ENCODE data around the gene CD48.
"Not testable (repeated sequence)": the region's sequence is repeated elsewhere in the genome, so short reads cannot be mapped to it uniquely, and the experiment has no call there.

Gene CD48

GRCh38 chr1:160741612-160742348 is 30.2 kb upstream of the CD48 start:
- peak; percentile 22 for DNase-seq (ENCODE audit: low spot score)

- no peak for DNase-seq (ENCODE audit: low spot score)
These were observed 29.5 kb upstream of the CD48 start for GRCh38 chr1:160741092-160741501.

- no peak for DNase-seq (ENCODE audit: low spot score)
These were observed 28.6 kb upstream of the CD48 start for GRCh38 chr1:160740133-160740688.

DNA sequence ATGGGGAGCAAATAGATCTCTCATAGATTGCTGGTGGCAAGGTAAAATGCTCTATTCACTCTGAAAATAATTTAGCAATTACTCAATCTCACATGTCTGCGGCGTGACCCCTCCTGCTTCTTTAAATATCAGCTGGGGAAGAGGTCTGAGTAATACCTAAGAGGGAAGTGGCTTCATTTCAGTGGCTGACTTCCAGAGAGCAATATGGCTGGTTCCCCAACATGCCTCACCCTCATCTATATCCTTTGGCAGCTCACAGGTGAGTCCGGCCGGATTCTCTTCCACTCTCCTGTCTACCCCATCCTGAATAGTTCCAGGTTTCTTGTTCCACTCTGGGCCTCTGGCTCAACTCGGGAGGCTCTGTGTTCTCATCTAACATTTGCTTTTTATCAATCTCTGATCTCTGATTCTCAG is 27.5 kb upstream of the CD48 start, which contains the start of gene SLAMF7:
Gene SLAMF7, plus strand, starts transcription at position 150 of the 414 bp plus-strand sequence. Its CDS starts 55 bp downstream, at position 205.
- no peak for DNase-seq (ENCODE audit: low spot score)

DNA sequence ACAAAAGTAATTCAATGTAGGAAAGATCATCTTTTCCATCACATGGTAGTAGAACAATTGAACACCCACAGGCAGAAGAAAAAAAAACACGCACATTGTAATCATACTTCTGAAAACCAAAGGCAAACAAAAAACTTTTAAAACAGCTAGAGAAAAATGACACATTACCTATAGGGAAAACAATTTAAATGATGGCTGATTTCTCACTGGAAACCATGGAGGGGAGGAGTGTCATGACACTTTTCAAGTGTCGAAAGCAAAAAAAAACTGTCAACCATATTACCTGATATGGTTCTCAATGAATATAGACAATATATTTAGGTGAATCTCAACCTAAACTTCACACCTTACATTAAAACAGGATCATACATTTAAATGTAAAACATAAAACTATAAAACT is 26.6 kb upstream of the CD48 start:
- no peak for DNase-seq (ENCODE audit: low spot score)

DNA sequence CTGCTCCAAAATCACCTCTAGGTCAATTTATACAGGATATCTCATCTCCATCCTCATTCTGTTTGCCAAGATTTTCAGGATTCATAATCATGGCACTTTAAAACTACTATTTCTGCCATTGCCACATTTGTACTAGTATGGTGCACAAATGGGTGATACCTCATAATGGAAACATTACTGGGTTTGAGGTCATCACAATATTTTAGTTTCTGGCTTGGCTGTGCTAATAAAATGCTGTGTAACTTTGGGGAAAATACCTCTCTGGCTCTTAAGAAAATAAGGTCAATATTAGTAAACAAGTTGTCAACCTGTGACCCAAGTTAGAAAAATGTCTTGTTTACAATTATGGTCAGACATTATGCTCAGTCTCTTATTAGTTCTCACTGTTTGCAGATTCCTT is 22.7 kb upstream of the CD48 start:
- DNase-seq (ENCODE audit: low spot score): no peak

GRCh38 chr1:160733898-160734297 is 22.3 kb upstream of the CD48 start:
- DNase-seq (ENCODE audit: low spot score): no peak

DNA sequence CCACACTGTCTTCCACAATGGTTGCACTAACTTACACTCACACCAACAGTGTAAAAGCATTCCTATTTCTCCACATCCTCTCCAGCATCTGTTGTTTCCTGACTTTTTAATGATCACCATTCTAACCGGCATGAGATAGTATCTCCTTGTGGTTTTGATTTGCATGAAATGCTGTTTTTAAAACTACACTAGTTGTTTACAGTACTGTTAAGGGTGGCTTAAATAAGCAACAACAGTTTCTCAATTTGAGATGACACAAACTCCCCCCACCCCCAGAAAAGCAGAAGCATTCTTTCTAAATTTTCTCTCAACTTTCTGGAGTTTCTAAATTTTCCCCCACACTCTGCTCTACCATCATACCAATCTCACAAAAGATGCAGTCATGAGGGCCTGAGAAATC is 20.4 kb upstream of the CD48 start:
- no peak for DNase-seq (ENCODE audit: low spot score)

GRCh38 chr1:160731564-160731963 is 19.9 kb upstream of the CD48 start:
- not testable (repeated sequence) for DNase-seq (ENCODE audit: low spot score)

- no peak for DNase-seq (ENCODE audit: low spot score)
These were observed 15.7 kb upstream of the CD48 start for GRCh38 chr1:160727316-160727640.

DNA sequence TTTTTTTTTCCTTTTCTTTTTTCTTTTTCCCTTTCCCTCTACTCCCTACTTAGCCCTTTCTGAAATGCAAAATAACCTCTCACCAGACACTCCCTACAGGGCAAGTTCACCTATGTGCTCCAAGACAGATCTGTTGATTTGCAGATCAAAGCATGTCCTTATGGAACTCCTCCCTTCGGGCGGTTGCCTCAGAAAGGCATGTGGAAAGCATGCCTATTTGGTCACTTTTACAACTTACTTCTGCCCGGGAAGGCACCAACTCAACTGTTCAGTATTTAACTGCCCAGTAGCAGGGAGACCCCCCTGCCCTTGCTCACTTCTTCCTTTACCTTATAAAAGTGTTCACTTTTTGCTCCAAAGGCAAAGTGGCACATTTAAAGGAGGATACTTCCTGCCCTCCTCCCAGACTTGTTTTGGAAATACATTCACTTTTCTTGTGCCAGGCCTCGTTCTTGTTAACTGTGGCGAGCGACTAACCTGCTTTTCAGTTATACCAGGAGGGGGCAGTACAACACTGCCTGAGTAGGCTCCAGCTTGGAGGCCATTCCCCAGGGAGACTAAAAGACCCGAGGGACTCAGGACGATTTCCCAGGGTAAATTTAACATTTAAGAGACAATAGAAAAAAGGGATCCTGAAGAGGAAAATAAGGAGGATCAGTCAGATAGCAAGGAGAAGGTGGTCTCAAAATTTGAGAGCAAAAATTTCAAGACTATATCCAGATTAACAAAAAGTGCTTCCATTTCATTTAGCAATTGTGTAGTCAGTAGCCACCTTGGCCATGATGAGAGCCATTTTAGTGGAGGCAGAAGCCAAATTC is 15.1 kb upstream of the CD48 start:
- peak; percentile 83 for DNase-seq (ENCODE audit: low spot score)

GRCh38 chr1:160726114-160726497 is 14.5 kb upstream of the CD48 start:
- no peak for DNase-seq (ENCODE audit: low spot score)

GRCh38 chr1:160724465-160725242 is 13.0 kb upstream of the CD48 start:
- no peak for DNase-seq (ENCODE audit: low spot score)

- no peak for DNase-seq (ENCODE audit: low spot score)
These were observed 11.7 kb upstream of the CD48 start for GRCh38 chr1:160723332-160723731.

DNA sequence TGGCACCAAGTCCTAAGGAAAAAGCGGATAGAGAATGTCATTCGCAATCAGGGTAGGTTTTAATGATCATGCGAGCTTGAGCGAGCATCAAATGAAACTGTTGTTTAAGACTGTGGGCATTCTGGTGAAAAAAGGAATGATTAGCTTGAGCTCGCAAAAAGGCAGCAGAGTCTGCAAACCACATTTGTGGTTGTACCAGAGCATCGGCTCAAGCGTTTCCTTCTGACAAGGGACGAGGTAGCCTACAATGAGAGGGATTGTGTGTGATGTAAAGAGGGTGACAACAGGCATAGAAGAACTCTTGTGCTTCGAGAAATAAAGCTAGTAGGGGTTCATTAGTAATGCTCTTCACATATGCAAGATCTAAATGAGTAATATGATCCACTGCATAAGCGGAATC is 11.1 kb upstream of the CD48 start:
- DNase-seq (ENCODE audit: low spot score): no peak

DNA sequence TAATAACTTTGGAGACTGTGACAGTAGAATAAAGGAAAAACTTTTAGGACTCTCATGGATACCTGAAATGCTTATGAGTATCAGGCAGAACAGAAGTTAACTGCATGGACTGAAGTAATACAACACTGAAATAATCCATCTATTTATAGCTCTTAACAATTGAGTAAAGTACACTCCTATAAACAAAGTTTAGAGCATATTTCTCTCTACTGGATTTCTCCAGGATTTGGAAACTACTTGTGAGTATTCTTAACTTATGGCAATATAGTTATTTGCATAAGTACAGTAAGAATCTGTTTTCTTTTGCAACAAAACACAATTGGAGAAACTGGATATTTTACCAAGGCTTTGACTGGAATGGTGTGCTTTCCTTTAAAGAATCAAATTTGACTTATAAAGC is 9.9 kb upstream of the CD48 start:
- DNase-seq (ENCODE audit: low spot score): no peak

DNA sequence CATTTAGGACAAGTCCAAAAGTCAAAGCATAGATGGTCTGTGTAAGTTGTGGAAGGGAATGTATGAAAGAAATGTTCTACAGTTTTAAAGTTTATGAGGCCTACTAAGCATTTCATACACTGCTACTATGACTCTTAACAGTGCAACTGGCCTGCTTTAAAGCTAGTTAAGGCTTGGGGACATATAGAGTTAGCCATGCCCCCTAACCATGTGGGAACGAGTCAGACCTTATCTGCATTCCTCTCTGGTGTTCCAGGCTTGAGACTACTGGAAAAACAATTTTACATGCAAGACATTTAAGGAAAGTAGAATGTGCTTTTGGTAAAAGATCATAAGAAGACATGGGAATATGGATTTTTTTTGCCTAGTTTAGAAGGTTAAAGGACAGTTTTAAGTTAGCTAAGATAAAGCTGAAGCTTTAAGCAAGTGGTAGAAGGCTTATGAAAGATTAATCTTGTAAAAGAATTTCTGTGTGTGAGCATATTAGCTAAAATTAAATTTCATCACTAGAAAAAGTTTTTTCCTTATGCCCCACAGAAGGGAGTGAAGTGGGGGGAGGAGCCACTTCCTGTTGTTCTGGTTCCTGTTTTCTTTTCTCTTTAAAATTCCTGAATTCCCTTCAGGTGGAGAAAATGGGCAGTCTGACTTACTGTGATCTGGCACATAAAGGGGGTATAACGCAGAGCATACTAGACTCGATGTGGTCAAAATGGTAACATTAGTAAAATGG is 8.9 kb upstream of the CD48 start:
- no peak for DNase-seq (ENCODE audit: low spot score)

DNA sequence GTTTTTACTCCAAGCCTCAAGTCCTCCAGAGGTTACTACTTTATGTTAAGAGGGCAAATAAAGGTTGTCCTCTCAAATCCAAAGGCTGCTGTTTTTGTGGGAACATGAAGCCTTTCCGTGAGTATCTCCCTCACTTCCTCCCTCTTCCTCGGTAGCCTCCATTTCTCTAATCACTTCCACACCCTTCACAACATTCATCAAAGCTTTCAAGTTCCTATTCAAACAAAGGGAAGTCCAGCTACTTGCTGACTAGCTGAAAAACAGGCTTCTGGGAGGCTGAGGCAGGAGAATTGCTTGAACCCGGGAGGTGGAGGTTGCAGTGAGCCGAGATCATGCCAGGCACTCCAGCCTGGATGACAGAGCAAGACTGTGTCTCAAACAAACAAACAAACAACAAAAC is 6.6 kb upstream of the CD48 start:
- no peak for DNase-seq (ENCODE audit: low spot score)

DNA sequence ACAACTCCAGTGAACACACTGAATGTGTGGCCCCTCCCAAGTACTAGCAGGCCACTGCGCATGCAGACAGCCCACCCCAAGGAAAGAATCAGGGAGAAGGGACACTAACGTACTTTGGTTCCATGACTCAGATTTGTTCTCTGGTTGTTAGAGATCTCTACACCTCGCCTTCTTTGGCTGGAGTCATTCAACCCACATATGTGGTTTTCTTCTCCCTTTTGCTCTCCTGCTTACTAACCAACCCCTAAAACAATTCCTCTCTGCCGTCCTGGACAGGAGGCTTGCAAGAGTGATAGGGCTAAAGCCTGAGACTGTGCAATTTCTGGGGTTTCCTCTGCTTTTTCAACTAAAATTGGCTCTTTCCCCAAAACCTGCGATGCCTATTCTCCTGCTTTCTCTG is 5.7 kb upstream of the CD48 start:
- no peak for DNase-seq (ENCODE audit: low spot score)

GRCh38 chr1:160716013-160716412 is 4.4 kb upstream of the CD48 start:
- DNase-seq (ENCODE audit: low spot score): no peak

- DNase-seq (ENCODE audit: low spot score): not testable (repeated sequence)
These were observed 2.5 kb upstream of the CD48 start for GRCh38 chr1:160714034-160714648.
